SH-SY5Y (cell line): Measurements from ENCODE around the gene PARD3.

Experiments used
- GATA2 ChIP-seq: IDR thresholded peaks from 2 replicates; pipeline ENCODE4 v1.6.1; 2011; ENCODE audit warnings: mild to moderate bottlenecking, low read depth, low read length
- GATA3 ChIP-seq: IDR thresholded peaks from 2 replicates; pipeline ENCODE4 v1.6.1; 2011; ENCODE audit warnings: low read depth, mild to moderate bottlenecking, low read length, moderate library complexity

DNA sequence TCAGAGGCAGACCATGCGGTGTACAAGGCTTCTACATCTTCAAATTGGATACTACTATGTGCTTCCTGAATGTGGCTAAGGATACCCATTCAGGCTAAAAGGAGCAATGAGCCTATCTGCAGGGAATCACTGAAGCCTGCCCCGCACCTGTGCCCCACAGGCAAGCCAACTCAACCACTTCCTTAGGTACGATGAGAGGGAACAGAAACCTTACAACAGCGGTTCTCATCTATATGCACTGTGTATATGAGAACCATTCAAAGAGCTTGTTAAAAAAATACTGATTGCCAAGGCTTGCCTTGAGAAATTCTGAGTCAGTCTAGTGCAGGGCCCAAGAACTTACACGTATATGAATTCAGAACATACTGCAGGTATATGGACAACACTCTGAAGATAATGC is 679.6 kb downstream of the PARD3 start:
- no peak for TF ChIP-seq GATA2
- TF ChIP-seq GATA3: no peak
